Loucy (cell line): ENCODE measurements around the gene ADRM1.

Source experiments
- EZH2phosphoT487 ChIP-seq: fragments of 200-600 bp; IDR thresholded peaks from 2 replicates; pipeline ENCODE4 v1.6.1; 2018; ENCODE audit warnings: antibody characterized with exemption, mild to moderate bottlenecking, moderate library complexity, borderline replicate concordance
- TF ChIP-seq, protein P1 (sequence below): fragments of 200-600 bp; sonication (generic); conservative IDR thresholded peaks from 2 replicates; pipeline ENCODE4 v1.5.1; 2014; ENCODE audit warnings: mild to moderate bottlenecking, antibody characterized with exemption, low read length

DNA sequence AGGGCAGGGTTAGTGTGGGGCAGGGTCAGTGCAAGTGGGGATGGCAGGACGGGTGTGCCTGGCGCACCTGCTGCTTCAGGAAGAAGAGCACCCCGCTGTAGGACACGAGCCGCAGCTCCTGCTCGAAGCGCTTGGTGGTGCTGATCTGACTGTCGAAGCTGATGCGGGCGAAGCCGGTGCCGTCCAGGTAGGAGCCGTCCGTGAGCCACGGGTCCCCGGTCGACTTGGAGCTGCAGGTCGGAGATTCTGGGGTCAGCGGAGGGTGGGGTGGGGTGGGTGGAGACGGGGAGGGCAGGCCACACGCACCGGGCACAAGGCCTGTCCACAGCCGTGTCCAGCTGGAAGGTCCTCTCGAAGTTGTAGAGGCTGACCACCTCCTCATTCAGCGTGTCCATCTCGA is 10.2 kb downstream of the ADRM1 start:
- TF ChIP-seq, protein P1, sequence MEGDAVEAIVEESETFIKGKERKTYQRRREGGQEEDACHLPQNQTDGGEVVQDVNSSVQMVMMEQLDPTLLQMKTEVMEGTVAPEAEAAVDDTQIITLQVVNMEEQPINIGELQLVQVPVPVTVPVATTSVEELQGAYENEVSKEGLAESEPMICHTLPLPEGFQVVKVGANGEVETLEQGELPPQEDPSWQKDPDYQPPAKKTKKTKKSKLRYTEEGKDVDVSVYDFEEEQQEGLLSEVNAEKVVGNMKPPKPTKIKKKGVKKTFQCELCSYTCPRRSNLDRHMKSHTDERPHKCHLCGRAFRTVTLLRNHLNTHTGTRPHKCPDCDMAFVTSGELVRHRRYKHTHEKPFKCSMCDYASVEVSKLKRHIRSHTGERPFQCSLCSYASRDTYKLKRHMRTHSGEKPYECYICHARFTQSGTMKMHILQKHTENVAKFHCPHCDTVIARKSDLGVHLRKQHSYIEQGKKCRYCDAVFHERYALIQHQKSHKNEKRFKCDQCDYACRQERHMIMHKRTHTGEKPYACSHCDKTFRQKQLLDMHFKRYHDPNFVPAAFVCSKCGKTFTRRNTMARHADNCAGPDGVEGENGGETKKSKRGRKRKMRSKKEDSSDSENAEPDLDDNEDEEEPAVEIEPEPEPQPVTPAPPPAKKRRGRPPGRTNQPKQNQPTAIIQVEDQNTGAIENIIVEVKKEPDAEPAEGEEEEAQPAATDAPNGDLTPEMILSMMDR: no peak
- no peak for TF ChIP-seq EZH2phosphoT487
